Suppressor macrophage (primary cell): Measurements from ENCODE around the gene SPTAN1.
"Not testable (repeated sequence)": the region's sequence is repeated elsewhere in the genome, so short reads cannot be mapped to it uniquely, and the experiment has no call there.

Source experiments
- DNase-seq, 4 experiments: peaks; one replicate each; pipeline ENCODE4 v3.0.0-alpha.2; 2020 to 2022

Gene SPTAN1

GRCh38 chr9:128634111-128634510, 81.7 kb downstream of the SPTAN1 start:
- no peak for DNase-seq

GRCh38 chr9:128634651-128635262, 82.4 kb downstream of the SPTAN1 start:
- DNase-seq: no peak

GRCh38 chr9:128635266-128636023, 83.1 kb downstream of the SPTAN1 start:
- peak in 2 of 4 experiments; percentile 9 to 36 for DNase-seq

GRCh38 chr9:128636024-128636390, 83.6 kb downstream of the SPTAN1 start:
- DNase-seq: no peak

GRCh38 chr9:128636556-128637530, 84.5 kb downstream of the SPTAN1 start:
- DNase-seq: no peak

- DNase-seq: no peak
Measured at GRCh38 chr9:128637656-128638055, 85.3 kb downstream of the SPTAN1 start.

GRCh38 chr9:128638580-128638979, 86.2 kb downstream of the SPTAN1 start:
- DNase-seq: no peak

GRCh38 chr9:128640603-128641002, 88.2 kb downstream of the SPTAN1 start:
- no peak for DNase-seq

GRCh38 chr9:128642675-128643245, 90.4 kb downstream of the SPTAN1 start:
- DNase-seq: no peak

- peak; percentile 28 to 67 (median 54) for DNase-seq
Measured at GRCh38 chr9:128643519-128644300, 91.3 kb downstream of the SPTAN1 start.

GRCh38 chr9:128648206-128648605, 95.8 kb downstream of the SPTAN1 start:
- DNase-seq: peak; percentile 65 to 80 (median 71)

- DNase-seq: no peak
Measured at GRCh38 chr9:128651798-128652197, 99.4 kb downstream of the SPTAN1 start.

GRCh38 chr9:128653908-128654307, 101.5 kb downstream of the SPTAN1 start:
- no peak for DNase-seq

- no peak for DNase-seq
Measured at GRCh38 chr9:128654481-128654880, 102.1 kb downstream of the SPTAN1 start.

- peak; percentile 97 to 99 (median 98) for DNase-seq
Measured at GRCh38 chr9:128656416-128657343, 104.3 kb downstream of the SPTAN1 start, which contains the start of gene DYNC2I2. TSS of gene DYNC2I2 (minus strand) at chr9:128656847. CDS start at chr9:128656726, 121 bp downstream.

- DNase-seq: no peak
Measured at GRCh38 chr9:128657344-128657704, 104.9 kb downstream of the SPTAN1 start.

- no peak for DNase-seq
Measured at GRCh38 chr9:128657796-128658195, 105.4 kb downstream of the SPTAN1 start.

GRCh38 chr9:128666481-128666941, 114.1 kb downstream of the SPTAN1 start:
- DNase-seq: not testable (repeated sequence)

- no peak for DNase-seq
Measured at GRCh38 chr9:128669786-128670185, 117.4 kb downstream of the SPTAN1 start.

GRCh38 chr9:128675382-128675781, 123.0 kb downstream of the SPTAN1 start:
- DNase-seq: no peak

- DNase-seq: no peak
Measured at GRCh38 chr9:128677794-128678193, 125.4 kb downstream of the SPTAN1 start.
